Measurements from ENCODE around the gene PHC1. TPM values are rescaled to one million over a fixed set of nuclear protein-coding genes. Genes with fewer than 3 reads are reported as not detected.

Gene PHC1
- polyA plus RNA-seq, 1 donor (not counting 4 experiments of a cell fraction or from before 2014, with no cell fraction given) = 11.0 TPM

GRCh38 chr12:8941691-8942478, 27.6 kb downstream of the PHC1 start:
- H3K9me3 ChIP-seq (ENCODE audit: control insufficient read depth, low read depth, low read length) = no peaks in the 10 kb centered on the region
- no peak overlapping the region for H2AFZ ChIP-seq (ENCODE audit: control insufficient read depth, low read length)
- H3K27me3 ChIP-seq (ENCODE audit: control insufficient read depth, extremely low read depth, insufficient read depth, low read length) = no peaks in the 10 kb centered on the region
- TF ChIP-seq CTCF (optimal IDR thresholded peaks at IDR 0.05 in 1 of 3, IDR thresholded peaks at IDR 0.05 in 1 of 3, conservative IDR thresholded peaks at IDR 0.05 in 1 of 3; ENCODE audit: extremely low read depth in 1 of 3, insufficient read depth in 2 of 3, low read length in 3 of 3) (no peak), EZH2 (IDR thresholded peaks at IDR 0.05; ENCODE audit: low read length) (no peak)
- H4K20me1 ChIP-seq (ENCODE audit: control insufficient read depth, extremely low read depth, insufficient read depth, low read length) = no peaks in the 10 kb centered on the region
- H3K4me2 ChIP-seq (ENCODE audit: control insufficient read depth, extremely low read depth, insufficient read depth, low read depth, low read length) = no peak overlapping the region
- dilution Hi-C loops (cut with MboI; ENCODE audit: extremely low pct_ligation_motif_present, low sequenced_read_pairs) = no loop called here
- DNase-seq (ENCODE audit: low read depth, low spot score) = no peak
- no peak overlapping the region for H3K9ac ChIP-seq (ENCODE audit: control insufficient read depth, extremely low read depth, insufficient read depth, low read length)
- H3K9me1 ChIP-seq (ENCODE audit: control insufficient read depth, extremely low read depth, insufficient read depth, low read length) = no peaks in the 10 kb centered on the region
- no peak for FAIRE-seq
- H3K4me1 ChIP-seq (ENCODE audit: control insufficient read depth, extremely low read depth, insufficient read depth, low read length) = no peaks in the 10 kb centered on the region
- peaks cover 13% of the 10 kb centered on the region for H3K79me2 ChIP-seq (ENCODE audit: control insufficient read depth, insufficient read depth, low read length)
- H3K27ac ChIP-seq (ENCODE audit: control insufficient read depth, insufficient read depth, low read length) = no peak overlapping the region
- peaks cover 33 to 34% of the 10 kb centered on the region in 2 experiments for H3K36me3 ChIP-seq (ENCODE audit: control insufficient read depth in 2 of 2, extremely low read depth in 1 of 2, insufficient read depth in 2 of 2, low read length in 2 of 2)
- H3K4me3 ChIP-seq (ENCODE audit: control insufficient read depth in 2 of 3, extremely low read depth in 1 of 3, insufficient read depth in 2 of 3, low read depth in 1 of 3, low read length in 3 of 3) = no peak overlapping the region

DNA sequence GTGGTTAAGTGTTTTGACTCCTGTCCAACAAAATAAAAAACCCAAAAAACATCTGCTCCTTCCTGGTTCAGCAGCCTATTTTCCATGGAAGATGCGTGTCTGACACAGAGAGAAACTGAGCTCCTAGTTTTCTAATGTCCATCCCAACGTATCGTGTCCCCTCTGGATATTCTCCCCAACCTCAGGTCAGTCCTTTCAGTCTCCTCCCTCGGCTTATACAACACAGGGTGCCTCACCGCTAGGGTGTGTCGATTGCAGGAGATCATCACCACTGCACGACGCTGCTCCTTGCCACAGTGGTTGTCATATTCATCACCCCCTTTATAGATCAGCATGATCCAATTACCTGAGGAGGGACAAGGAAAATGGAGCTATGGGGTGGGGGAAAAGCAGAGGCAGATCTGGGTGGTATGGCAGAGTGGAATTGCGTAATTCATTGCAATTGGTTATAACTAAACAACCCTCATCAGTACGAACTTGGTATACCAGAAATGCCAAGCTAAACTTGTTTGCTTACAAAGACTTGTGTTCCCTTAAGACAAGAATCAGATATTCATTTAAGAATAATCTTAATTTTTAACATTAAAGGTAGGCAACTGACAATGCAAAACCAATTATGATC, 29.4 kb downstream of the PHC1 start:
- Histone ChIP-seq H3K9ac (ENCODE audit: control insufficient read depth, extremely low read depth, insufficient read depth, low read length) (no peak overlapping the region), H3K4me2 (ENCODE audit: control insufficient read depth, extremely low read depth, insufficient read depth, low read depth, low read length) (no peak overlapping the region), H3K27ac (ENCODE audit: control insufficient read depth, insufficient read depth, low read length) (no peak overlapping the region), H3K36me3 (ENCODE audit: control insufficient read depth in 2 of 2, extremely low read depth in 1 of 2, insufficient read depth in 2 of 2, low read length in 2 of 2) (peaks cover 33 to 34% of the 10 kb centered on the region in 2 experiments), H3K4me1 (ENCODE audit: control insufficient read depth, extremely low read depth, insufficient read depth, low read length) (peaks cover 13% of the 10 kb centered on the region), H4K20me1 (ENCODE audit: control insufficient read depth, extremely low read depth, insufficient read depth, low read length) (no peaks in the 10 kb centered on the region), H3K27me3 (ENCODE audit: control insufficient read depth, extremely low read depth, insufficient read depth, low read length) (no peaks in the 10 kb centered on the region), H3K79me2 (ENCODE audit: control insufficient read depth, insufficient read depth, low read length) (peaks cover 31% of the 10 kb centered on the region), H3K9me1 (ENCODE audit: control insufficient read depth, extremely low read depth, insufficient read depth, low read length) (no peaks in the 10 kb centered on the region), H3K4me3 (ENCODE audit: control insufficient read depth in 2 of 3, extremely low read depth in 1 of 3, insufficient read depth in 2 of 3, low read depth in 1 of 3, low read length in 3 of 3) (no peak overlapping the region), H3K9me3 (ENCODE audit: control insufficient read depth, low read depth, low read length) (no peaks in the 10 kb centered on the region), H2AFZ (ENCODE audit: control insufficient read depth, low read length) (no peak overlapping the region)
- dilution Hi-C loops (cut with MboI; ENCODE audit: extremely low pct_ligation_motif_present, low sequenced_read_pairs) = no loop called here
- DNase-seq (ENCODE audit: low read depth, low spot score) = no peak
- FAIRE-seq = no peak
- TF ChIP-seq CTCF (optimal IDR thresholded peaks at IDR 0.05 in 1 of 3, IDR thresholded peaks at IDR 0.05 in 1 of 3, conservative IDR thresholded peaks at IDR 0.05 in 1 of 3; ENCODE audit: extremely low read depth in 1 of 3, insufficient read depth in 2 of 3, low read length in 3 of 3) (no peak), EZH2 (IDR thresholded peaks at IDR 0.05; ENCODE audit: low read length) (no peak)

Measured in keratinocyte (primary cell).